ENCODE measurements around the gene FAM229A. TPM values are rescaled to one million over a fixed set of nuclear protein-coding genes. Genes with fewer than 3 reads are reported as not detected.

Gene FAM229A
- total and polyA plus RNA-seq, 9 of the 15 experiments (the other 6 are each of a cell fraction or from before 2014, with no cell fraction given): 0.04 to 21.6 (median 7.4) TPM

DNA sequence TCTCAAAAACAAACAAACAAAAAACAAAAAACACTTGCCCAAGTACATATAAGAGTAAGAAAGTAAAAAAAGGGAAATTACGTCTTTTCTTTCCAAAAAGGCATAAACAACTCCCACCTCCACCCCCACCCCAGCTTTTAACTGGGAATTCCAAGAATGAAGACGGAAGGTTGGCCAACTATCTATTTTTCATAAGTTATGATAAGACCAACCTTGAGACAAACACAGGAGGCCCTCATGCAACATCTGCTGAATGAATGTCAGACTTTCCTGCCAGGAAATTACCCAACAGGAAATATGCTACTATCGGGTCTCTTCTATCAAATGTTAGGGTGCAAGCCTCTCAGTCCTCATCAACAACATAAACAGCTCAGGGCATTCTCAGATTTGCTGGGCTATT is 30.0 kb upstream of the FAM229A start (continued):
- TF ChIP-seq CEBPG (CRISPR knock-in tag; IDR thresholded peaks at IDR 0.05): peak; percentile 13; the same call in 1 of the 2 replicates
- peak; percentile 31 to 81; a peak in 3 of 4 replicates for TF ChIP-seq CEBPG (tag; conservative IDR thresholded peaks at IDR 0.05 in 1 of 2, IDR thresholded peaks at IDR 0.05 in 1 of 2)
- no peak for TF ChIP-seq ZBTB1 (CRISPR knock-in tag; IDR thresholded peaks at IDR 0.05; ENCODE audit: borderline replicate concordance, low read depth)
- no peak for TF ChIP-seq HDAC3 (IDR thresholded peaks at IDR 0.05; ENCODE audit: borderline replicate concordance, partially characterized antibody)
- TF ChIP-seq, protein P1, sequence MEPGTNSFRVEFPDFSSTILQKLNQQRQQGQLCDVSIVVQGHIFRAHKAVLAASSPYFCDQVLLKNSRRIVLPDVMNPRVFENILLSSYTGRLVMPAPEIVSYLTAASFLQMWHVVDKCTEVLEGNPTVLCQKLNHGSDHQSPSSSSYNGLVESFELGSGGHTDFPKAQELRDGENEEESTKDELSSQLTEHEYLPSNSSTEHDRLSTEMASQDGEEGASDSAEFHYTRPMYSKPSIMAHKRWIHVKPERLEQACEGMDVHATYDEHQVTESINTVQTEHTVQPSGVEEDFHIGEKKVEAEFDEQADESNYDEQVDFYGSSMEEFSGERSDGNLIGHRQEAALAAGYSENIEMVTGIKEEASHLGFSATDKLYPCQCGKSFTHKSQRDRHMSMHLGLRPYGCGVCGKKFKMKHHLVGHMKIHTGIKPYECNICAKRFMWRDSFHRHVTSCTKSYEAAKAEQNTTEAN (CRISPR knock-in tag; IDR thresholded peaks at IDR 0.05): no peak
- TF ChIP-seq FOXJ3 (CRISPR knock-in tag; IDR thresholded peaks at IDR 0.05): no peak
- peak; percentile 19; the same call in 1 of the 2 replicates for TF ChIP-seq SOX6 (IDR thresholded peaks at IDR 0.05)
- TF ChIP-seq, protein P2, sequence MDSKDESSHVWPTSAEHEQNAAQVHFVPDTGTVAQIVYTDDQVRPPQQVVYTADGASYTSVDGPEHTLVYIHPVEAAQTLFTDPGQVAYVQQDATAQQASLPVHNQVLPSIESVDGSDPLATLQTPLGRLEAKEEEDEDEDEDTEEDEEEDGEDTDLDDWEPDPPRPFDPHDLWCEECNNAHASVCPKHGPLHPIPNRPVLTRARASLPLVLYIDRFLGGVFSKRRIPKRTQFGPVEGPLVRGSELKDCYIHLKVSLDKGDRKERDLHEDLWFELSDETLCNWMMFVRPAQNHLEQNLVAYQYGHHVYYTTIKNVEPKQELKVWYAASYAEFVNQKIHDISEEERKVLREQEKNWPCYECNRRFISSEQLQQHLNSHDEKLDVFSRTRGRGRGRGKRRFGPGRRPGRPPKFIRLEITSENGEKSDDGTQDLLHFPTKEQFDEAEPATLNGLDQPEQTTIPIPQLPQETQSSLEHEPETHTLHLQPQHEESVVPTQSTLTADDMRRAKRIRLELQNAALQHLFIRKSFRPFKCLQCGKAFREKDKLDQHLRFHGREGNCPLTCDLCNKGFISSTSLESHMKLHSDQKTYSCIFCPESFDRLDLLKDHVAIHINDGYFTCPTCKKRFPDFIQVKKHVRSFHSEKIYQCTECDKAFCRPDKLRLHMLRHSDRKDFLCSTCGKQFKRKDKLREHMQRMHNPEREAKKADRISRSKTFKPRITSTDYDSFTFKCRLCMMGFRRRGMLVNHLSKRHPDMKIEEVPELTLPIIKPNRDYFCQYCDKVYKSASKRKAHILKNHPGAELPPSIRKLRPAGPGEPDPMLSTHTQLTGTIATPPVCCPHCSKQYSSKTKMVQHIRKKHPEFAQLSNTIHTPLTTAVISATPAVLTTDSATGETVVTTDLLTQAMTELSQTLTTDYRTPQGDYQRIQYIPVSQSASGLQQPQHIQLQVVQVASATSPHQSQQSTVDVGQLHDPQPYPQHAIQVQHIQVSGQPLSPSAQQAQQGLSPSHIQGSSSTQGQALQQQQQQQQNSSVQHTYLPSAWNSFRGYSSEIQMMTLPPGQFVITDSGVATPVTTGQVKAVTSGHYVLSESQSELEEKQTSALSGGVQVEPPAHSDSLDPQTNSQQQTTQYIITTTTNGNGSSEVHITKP (IDR thresholded peaks at IDR 0.05; ENCODE audit: partially characterized antibody): peak; percentile 22
- no peak for TF ChIP-seq ZNF589 (CRISPR knock-in tag; IDR thresholded peaks at IDR 0.05; ENCODE audit: low read depth)
- TF ChIP-seq SMARCA4 (IDR thresholded peaks at IDR 0.05): peak; percentile 50; the same call in 1 of the 2 replicates
- TF ChIP-seq NCOA2 (IDR thresholded peaks at IDR 0.05; ENCODE audit: partially characterized antibody in 2 of 2): no peak
- TF ChIP-seq CREB1 (IDR thresholded peaks at IDR 0.05): no peak
- TF ChIP-seq CREB1 (CRISPR knock-in tag; IDR thresholded peaks at IDR 0.05): no peak
- TF ChIP-seq, protein P3, sequence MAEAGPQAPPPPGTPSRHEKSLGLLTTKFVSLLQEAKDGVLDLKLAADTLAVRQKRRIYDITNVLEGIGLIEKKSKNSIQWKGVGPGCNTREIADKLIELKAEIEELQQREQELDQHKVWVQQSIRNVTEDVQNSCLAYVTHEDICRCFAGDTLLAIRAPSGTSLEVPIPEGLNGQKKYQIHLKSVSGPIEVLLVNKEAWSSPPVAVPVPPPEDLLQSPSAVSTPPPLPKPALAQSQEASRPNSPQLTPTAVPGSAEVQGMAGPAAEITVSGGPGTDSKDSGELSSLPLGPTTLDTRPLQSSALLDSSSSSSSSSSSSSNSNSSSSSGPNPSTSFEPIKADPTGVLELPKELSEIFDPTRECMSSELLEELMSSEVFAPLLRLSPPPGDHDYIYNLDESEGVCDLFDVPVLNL (CRISPR knock-in tag; IDR thresholded peaks at IDR 0.05; ENCODE audit: low read depth): no peak
- TF ChIP-seq JUND (IDR thresholded peaks at IDR 0.05; ENCODE audit: borderline replicate concordance, low read depth, low read length): peak; percentile 30; the same call in 1 of the 2 replicates
- TF ChIP-seq JUND (tag; IDR thresholded peaks at IDR 0.05; ENCODE audit: borderline replicate concordance, low read depth, low read length): no peak; the same call in 2 of the 3 replicates
- TF ChIP-seq, protein P4, sequence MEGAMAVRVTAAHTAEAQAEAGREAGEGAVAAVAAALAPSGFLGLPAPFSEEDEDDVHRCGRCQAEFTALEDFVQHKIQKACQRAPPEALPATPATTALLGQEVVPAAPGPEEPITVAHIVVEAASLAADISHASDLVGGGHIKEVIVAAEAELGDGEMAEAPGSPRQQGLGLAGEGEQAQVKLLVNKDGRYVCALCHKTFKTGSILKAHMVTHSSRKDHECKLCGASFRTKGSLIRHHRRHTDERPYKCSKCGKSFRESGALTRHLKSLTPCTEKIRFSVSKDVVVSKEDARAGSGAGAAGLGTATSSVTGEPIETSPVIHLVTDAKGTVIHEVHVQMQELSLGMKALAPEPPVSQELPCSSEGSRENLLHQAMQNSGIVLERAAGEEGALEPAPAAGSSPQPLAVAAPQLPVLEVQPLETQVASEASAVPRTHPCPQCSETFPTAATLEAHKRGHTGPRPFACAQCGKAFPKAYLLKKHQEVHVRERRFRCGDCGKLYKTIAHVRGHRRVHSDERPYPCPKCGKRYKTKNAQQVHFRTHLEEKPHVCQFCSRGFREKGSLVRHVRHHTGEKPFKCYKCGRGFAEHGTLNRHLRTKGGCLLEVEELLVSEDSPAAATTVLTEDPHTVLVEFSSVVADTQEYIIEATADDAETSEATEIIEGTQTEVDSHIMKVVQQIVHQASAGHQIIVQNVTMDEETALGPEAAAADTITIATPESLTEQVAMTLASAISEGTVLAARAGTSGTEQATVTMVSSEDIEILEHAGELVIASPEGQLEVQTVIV (CRISPR knock-in tag; IDR thresholded peaks at IDR 0.05; ENCODE audit: borderline replicate concordance): no peak
- TF ChIP-seq ZNF12 (CRISPR knock-in tag; IDR thresholded peaks at IDR 0.05): no peak
- no peak for TF ChIP-seq SIN3A (IDR thresholded peaks at IDR 0.05; ENCODE audit: borderline replicate concordance in 2 of 2, control insufficient read depth in 1 of 2, low read depth in 2 of 2, low read length in 2 of 2)
- no peak for TF ChIP-seq EHMT2 (IDR thresholded peaks at IDR 0.05)
- peak; percentile 53 for TF ChIP-seq GABPA (tag; conservative IDR thresholded peaks at IDR 0.05; ENCODE audit: low read depth)

All from K562 (cell line).